ENCODE data around the gene CBX4.

CBX4 gene

DNA sequence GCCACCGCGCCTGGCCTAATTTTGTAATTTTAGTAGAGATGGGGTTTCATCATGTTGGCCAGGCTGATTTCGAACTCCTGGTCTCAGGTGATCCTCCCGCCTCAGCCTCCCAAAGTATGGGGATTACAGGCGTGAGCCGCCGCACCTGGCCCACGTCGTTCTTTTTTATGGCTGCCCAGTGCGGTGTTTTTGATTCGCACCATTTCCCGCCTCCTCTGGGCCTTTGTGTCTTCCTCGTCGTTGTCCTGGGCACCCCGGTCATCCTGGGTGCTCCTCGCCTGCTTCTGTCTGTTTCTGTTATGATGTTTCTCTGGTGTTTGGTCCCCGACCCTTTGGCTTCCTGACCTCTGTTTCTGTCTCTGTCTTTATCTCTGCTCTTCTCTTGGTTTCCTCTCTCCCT is 15.0 kb downstream of the CBX4 start:
- no peak for FAIRE-seq
- DNase-seq (ENCODE audit: insufficient read length, low spot score): no peak
- no peak for TF ChIP-seq POU2F2 (IDR thresholded peaks at IDR 0.05; ENCODE audit: low read depth, low read length)
- TF ChIP-seq POLR2AphosphoS5 (IDR thresholded peaks at IDR 0.05; ENCODE audit: low read depth, low read length): no peak
- no peak for TF ChIP-seq PAX5 (IDR thresholded peaks at IDR 0.05; ENCODE audit: insufficient read depth, low read length, severe bottlenecking)
- no peak for TF ChIP-seq SPI1 (IDR thresholded peaks at IDR 0.05; ENCODE audit: low read depth, low read length)
- no peak for TF ChIP-seq TAF1 (IDR thresholded peaks at IDR 0.05; ENCODE audit: low read depth, low read length)
- TF ChIP-seq POLR2A (IDR thresholded peaks at IDR 0.05; ENCODE audit: low read depth, low read length): no peak

- TF ChIP-seq PAX5 (IDR thresholded peaks at IDR 0.05; ENCODE audit: insufficient read depth, low read length, severe bottlenecking) (no peak), SPI1 (IDR thresholded peaks at IDR 0.05; ENCODE audit: low read depth, low read length) (no peak), POLR2AphosphoS5 (IDR thresholded peaks at IDR 0.05; ENCODE audit: low read depth, low read length) (no peak), POLR2A (IDR thresholded peaks at IDR 0.05; ENCODE audit: low read depth, low read length) (no peak), TAF1 (IDR thresholded peaks at IDR 0.05; ENCODE audit: low read depth, low read length) (no peak), POU2F2 (IDR thresholded peaks at IDR 0.05; ENCODE audit: low read depth, low read length) (no peak)
- no peak for FAIRE-seq
- DNase-seq (ENCODE audit: insufficient read length, low spot score): no peak
These were observed 16.6 kb downstream of the CBX4 start for GRCh38 chr17:79822583-79823124.

GRCh38 chr17:79821331-79822095 is 17.7 kb downstream of the CBX4 start:
- FAIRE-seq (no peak), DNase-seq (ENCODE audit: insufficient read length, low spot score) (no peak)
- TF ChIP-seq PAX5 (IDR thresholded peaks at IDR 0.05; ENCODE audit: insufficient read depth, low read length, severe bottlenecking): no peak
- no peak for TF ChIP-seq POU2F2 (IDR thresholded peaks at IDR 0.05; ENCODE audit: low read depth, low read length)
- no peak for TF ChIP-seq TAF1 (IDR thresholded peaks at IDR 0.05; ENCODE audit: low read depth, low read length)
- no peak for TF ChIP-seq SPI1 (IDR thresholded peaks at IDR 0.05; ENCODE audit: low read depth, low read length)
- no peak for TF ChIP-seq POLR2AphosphoS5 (IDR thresholded peaks at IDR 0.05; ENCODE audit: low read depth, low read length)
- TF ChIP-seq POLR2A (IDR thresholded peaks at IDR 0.05; ENCODE audit: low read depth, low read length): no peak

DNA sequence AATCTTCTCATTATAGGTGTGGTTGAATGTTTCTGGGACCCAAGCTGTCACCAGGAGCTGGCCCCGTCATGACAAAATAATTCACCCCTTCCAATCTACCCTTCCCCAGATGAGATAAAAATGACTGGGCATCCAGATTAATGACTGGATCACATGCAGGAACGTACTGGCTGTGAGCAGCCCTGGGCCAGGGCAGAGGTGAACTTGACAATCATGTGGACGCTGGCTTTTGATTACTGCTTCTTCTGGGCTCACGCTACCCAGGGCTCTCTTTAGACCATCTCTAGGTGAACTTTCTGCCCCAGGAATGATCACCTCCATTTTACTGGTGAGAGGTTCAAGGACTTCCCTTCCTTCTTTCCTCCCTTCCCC is 18.3 kb downstream of the CBX4 start:
- FAIRE-seq (no peak), DNase-seq (ENCODE audit: insufficient read length, low spot score) (no peak)
- TF ChIP-seq PAX5 (IDR thresholded peaks at IDR 0.05; ENCODE audit: insufficient read depth, low read length, severe bottlenecking) (no peak), POLR2AphosphoS5 (IDR thresholded peaks at IDR 0.05; ENCODE audit: low read depth, low read length) (no peak), POLR2A (IDR thresholded peaks at IDR 0.05; ENCODE audit: low read depth, low read length) (no peak), TAF1 (IDR thresholded peaks at IDR 0.05; ENCODE audit: low read depth, low read length) (no peak), SPI1 (IDR thresholded peaks at IDR 0.05; ENCODE audit: low read depth, low read length) (no peak), POU2F2 (IDR thresholded peaks at IDR 0.05; ENCODE audit: low read depth, low read length) (no peak)

DNA sequence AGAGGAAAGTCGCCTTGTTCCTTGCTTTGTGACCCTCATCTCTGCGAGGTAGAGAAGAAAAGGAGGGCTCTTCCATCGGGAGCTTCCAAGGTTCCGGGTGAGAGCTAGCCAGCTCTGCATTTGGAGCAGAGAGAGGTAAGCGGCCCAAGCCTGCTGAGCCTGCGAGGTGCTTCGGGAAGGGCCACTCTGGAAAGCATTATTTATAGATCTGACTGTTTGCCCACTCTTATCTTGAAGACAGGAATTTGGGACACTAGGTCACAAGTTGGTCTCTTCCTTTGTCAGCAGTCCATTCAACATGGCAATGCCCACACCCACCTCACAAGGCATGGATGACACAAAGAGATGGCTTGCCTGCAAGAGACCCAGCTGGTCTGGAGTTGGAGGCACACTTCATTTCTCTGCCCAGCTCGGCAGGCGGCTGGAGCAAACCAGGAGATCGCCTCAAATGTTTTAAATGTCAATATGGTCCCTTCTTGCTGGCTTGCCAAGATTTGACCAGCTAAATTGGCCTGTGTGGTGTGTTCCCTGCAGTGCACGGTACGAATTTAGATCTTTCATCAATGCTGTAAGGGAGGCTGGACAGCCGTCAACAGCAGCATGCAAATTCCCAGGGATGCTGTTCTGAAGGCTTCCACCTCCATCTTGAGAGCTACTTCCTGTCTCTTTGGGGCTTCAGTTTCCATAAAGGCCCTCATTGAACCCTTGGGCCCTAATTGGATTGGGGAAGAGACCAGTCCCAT is 19.5 kb downstream of the CBX4 start:
- FAIRE-seq (no peak), DNase-seq (ENCODE audit: insufficient read length, low spot score) (no peak)
- TF ChIP-seq SPI1 (IDR thresholded peaks at IDR 0.05; ENCODE audit: low read depth, low read length) (no peak), POLR2A (IDR thresholded peaks at IDR 0.05; ENCODE audit: low read depth, low read length) (no peak), POLR2AphosphoS5 (IDR thresholded peaks at IDR 0.05; ENCODE audit: low read depth, low read length) (no peak), TAF1 (IDR thresholded peaks at IDR 0.05; ENCODE audit: low read depth, low read length) (no peak), PAX5 (IDR thresholded peaks at IDR 0.05; ENCODE audit: insufficient read depth, low read length, severe bottlenecking) (no peak), POU2F2 (IDR thresholded peaks at IDR 0.05; ENCODE audit: low read depth, low read length) (no peak)

DNA sequence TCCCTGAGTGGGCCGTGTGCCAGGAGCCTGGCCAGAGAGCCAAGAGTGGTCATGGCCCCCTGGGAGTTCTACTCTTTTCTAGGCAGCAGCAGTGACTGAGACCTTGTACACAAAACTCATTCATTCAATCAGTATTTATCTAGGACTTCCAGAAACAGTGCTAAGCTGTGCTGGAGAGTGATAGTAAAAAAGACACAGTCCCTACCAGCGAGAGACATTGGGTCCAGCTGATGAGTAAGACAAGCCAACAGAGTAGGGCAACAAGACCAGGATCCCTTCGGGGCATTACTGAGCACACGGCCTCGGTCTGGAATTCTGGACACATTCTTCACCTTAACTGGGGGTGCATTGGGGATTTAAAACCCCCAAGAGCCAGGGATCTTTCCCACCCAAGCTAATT is 20.2 kb downstream of the CBX4 start:
- no peak for TF ChIP-seq POLR2AphosphoS5 (IDR thresholded peaks at IDR 0.05; ENCODE audit: low read depth, low read length)
- TF ChIP-seq PAX5 (IDR thresholded peaks at IDR 0.05; ENCODE audit: insufficient read depth, low read length, severe bottlenecking): no peak
- TF ChIP-seq SPI1 (IDR thresholded peaks at IDR 0.05; ENCODE audit: low read depth, low read length): no peak
- TF ChIP-seq POLR2A (IDR thresholded peaks at IDR 0.05; ENCODE audit: low read depth, low read length): no peak
- no peak for TF ChIP-seq POU2F2 (IDR thresholded peaks at IDR 0.05; ENCODE audit: low read depth, low read length)
- no peak for TF ChIP-seq TAF1 (IDR thresholded peaks at IDR 0.05; ENCODE audit: low read depth, low read length)
- no peak for FAIRE-seq
- no peak for DNase-seq (ENCODE audit: insufficient read length, low spot score)

GRCh38 chr17:79818026-79818758 is 21.0 kb downstream of the CBX4 start:
- TF ChIP-seq POLR2A (IDR thresholded peaks at IDR 0.05; ENCODE audit: low read depth, low read length) (no peak), TAF1 (IDR thresholded peaks at IDR 0.05; ENCODE audit: low read depth, low read length) (no peak), POLR2AphosphoS5 (IDR thresholded peaks at IDR 0.05; ENCODE audit: low read depth, low read length) (no peak), PAX5 (IDR thresholded peaks at IDR 0.05; ENCODE audit: insufficient read depth, low read length, severe bottlenecking) (no peak), POU2F2 (IDR thresholded peaks at IDR 0.05; ENCODE audit: low read depth, low read length) (no peak), SPI1 (IDR thresholded peaks at IDR 0.05; ENCODE audit: low read depth, low read length) (no peak)
- FAIRE-seq (no peak), DNase-seq (ENCODE audit: insufficient read length, low spot score) (no peak)

DNA sequence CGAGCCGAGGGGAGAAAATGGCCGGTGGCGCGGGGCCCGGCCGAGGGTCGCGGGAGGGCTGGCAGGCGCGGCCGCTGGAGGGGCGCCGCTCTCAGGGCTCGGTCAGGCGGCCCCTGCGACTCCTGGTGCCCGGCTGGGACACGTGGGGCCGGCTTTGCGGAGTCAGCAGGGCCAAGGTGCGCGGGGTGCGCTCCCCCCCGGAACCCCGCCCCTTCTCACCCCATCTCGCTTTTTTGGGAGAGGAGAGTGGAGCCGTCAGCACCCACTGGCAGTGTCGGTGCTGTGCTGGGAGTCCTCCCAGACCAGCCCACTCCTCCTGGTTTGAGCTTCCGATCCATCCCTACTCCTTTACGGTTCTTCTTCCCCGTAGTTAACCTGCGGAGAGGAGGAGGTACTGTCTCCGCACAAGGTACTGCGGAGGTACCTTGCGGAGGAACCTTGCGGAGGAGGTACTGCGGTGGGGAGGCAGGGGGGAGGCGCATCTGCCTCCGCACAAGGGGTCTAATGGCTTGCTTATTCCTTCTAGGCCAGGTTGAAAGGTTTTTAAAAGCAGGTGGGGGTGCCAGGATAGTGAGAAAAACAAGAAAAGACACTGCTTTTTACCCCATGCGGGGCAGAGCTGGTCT is 23.3 kb downstream of the CBX4 start:
- TF ChIP-seq POLR2A (IDR thresholded peaks at IDR 0.05; ENCODE audit: low read depth, low read length): no peak
- TF ChIP-seq TAF1 (IDR thresholded peaks at IDR 0.05; ENCODE audit: low read depth, low read length): no peak
- TF ChIP-seq POLR2AphosphoS5 (IDR thresholded peaks at IDR 0.05; ENCODE audit: low read depth, low read length): no peak
- TF ChIP-seq SPI1 (IDR thresholded peaks at IDR 0.05; ENCODE audit: low read depth, low read length): no peak
- TF ChIP-seq PAX5 (IDR thresholded peaks at IDR 0.05; ENCODE audit: insufficient read depth, low read length, severe bottlenecking): no peak
- TF ChIP-seq POU2F2 (IDR thresholded peaks at IDR 0.05; ENCODE audit: low read depth, low read length): no peak
- DNase-seq (ENCODE audit: insufficient read length, low spot score) (no peak), FAIRE-seq (no peak)

All from GM12891 (cell line).